A549 (cell line): Measurements from ENCODE around the gene TPCN1.

ENCODE experiments used
- CEBPB ChIP-seq, 2 experiments: fragments of >200 bp in 1 of 2; sonication (Bioruptor Twin) in 1 of 2; formaldehyde crosslinking in 1 of 2; IDR thresholded peaks; 2 replicates each; pipeline ENCODE4 v1.6.1; 2012 to 2016
- CHD2 ChIP-seq: fragments of 150-350 bp; IDR thresholded peaks from 2 replicates; pipeline ENCODE4 v1.6.1; 2014; ENCODE audit warnings: low read length; ENCODE audit not compliant: partially characterized antibody
- HMGXB4 ChIP-seq: fragments of 250-450 bp; sonication (Bioruptor Pico); IDR thresholded peaks from 2 replicates; pipeline ENCODE4 v1.5.0; 2021; ENCODE audit warnings: mild to moderate bottlenecking, moderate library complexity, borderline replicate concordance
- JUN ChIP-seq, 2 experiments: fragments of >200 bp; sonication (Bioruptor Twin); formaldehyde crosslinking; IDR thresholded peaks; 2 replicates in 1 of 2; 3 replicates in 1 of 2; pipeline ENCODE4 v1.6.1; 2016 to 2017
- MYC ChIP-seq: IDR thresholded peaks from 2 replicates; pipeline ENCODE4 v1.6.1; 2012; ENCODE audit warnings: mild to moderate bottlenecking, inconsistent platforms, low read length, improper control_type of control experiment, borderline replicate concordance
- POLR2A ChIP-seq: IDR thresholded peaks from 2 replicates; pipeline ENCODE4 v1.6.1; 2012; ENCODE audit warnings: mild to moderate bottlenecking, low read length
- RARB ChIP-seq: fragments of 250-450 bp; sonication (Bioruptor Pico); IDR thresholded peaks from 2 replicates; pipeline ENCODE4 v1.8.0; 2021; ENCODE audit warnings: mild to moderate bottlenecking, moderate library complexity
- RCOR1 ChIP-seq: fragments of 150-350 bp; IDR thresholded peaks from 2 replicates; pipeline ENCODE4 v1.6.1; 2014; ENCODE audit warnings: antibody characterized with exemption, low read length, low read depth
- TP53 ChIP-seq: fragments of 250-450 bp; sonication (Bioruptor Pico); IDR thresholded peaks from 2 replicates; pipeline ENCODE4 v1.5.0; 2021; ENCODE audit warnings: mild to moderate bottlenecking, moderate library complexity
- ZNF302 ChIP-seq: fragments of 250-450 bp; sonication (Bioruptor Pico); IDR thresholded peaks from 2 replicates; pipeline ENCODE4 v1.9.0; 2021; ENCODE audit warnings: inconsistent platforms, mild to moderate bottlenecking, moderate library complexity
- ZSCAN20 ChIP-seq: fragments of 250-450 bp; sonication (Bioruptor Pico); IDR thresholded peaks from 2 replicates; pipeline ENCODE4 v1.8.0; 2022; ENCODE audit warnings: mild to moderate bottlenecking, moderate library complexity
- TF ChIP-seq, protein P1 (sequence below): fragments of >200 bp; sonication (Bioruptor Twin); formaldehyde crosslinking; IDR thresholded peaks from 3 replicates; pipeline ENCODE4 v1.5.1; 2016
- TF ChIP-seq, protein P2 (sequence below): fragments of 450-650 bp; IDR thresholded peaks from 2 replicates; pipeline ENCODE4 v1.6.1; 2014; ENCODE audit warnings: antibody characterized with exemption
- TF ChIP-seq, protein P3 (sequence below): fragments of 200-600 bp; sonication (generic); IDR thresholded peaks from 2 replicates; pipeline ENCODE4 v1.6.1; 2016; ENCODE audit warnings: antibody characterized with exemption, mild to moderate bottlenecking, moderate library complexity

DNA sequence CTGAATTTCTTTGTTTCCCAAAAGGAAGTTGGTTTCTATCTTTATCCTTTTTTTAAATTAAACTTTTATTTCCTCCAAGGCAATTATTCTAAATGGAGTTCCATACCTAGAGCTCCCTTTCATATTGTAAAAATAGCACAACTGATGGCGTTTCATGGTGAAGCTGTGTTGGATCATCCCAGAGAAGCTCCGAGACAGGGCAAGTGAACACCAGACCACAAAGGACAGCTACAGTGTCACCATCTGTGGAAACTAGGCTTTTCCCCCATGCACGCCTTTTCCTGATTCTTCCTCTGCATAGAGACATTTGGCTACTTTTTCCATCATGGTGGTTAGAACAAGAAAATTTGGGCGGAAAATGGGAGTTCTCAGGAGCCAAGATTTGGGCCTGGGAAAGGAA is 12.7 kb downstream of the TPCN1 start:
- TF ChIP-seq, protein P1, sequence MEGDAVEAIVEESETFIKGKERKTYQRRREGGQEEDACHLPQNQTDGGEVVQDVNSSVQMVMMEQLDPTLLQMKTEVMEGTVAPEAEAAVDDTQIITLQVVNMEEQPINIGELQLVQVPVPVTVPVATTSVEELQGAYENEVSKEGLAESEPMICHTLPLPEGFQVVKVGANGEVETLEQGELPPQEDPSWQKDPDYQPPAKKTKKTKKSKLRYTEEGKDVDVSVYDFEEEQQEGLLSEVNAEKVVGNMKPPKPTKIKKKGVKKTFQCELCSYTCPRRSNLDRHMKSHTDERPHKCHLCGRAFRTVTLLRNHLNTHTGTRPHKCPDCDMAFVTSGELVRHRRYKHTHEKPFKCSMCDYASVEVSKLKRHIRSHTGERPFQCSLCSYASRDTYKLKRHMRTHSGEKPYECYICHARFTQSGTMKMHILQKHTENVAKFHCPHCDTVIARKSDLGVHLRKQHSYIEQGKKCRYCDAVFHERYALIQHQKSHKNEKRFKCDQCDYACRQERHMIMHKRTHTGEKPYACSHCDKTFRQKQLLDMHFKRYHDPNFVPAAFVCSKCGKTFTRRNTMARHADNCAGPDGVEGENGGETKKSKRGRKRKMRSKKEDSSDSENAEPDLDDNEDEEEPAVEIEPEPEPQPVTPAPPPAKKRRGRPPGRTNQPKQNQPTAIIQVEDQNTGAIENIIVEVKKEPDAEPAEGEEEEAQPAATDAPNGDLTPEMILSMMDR: no peak
- TF ChIP-seq HMGXB4 (CRISPR knock-in tag) (no peak), POLR2A (no peak), JUN (IDR thresholded peaks at IDR 0.05) (no peak), CHD2 (no peak), RARB (CRISPR knock-in tag) (no peak), ZNF302 (CRISPR knock-in tag) (no peak), RCOR1 (no peak), ZSCAN20 (CRISPR knock-in tag) (no peak), TP53 (CRISPR knock-in tag) (no peak), CEBPB (IDR thresholded peaks at IDR 0.05) (no peak), MYC (no peak)
- TF ChIP-seq, protein P2, sequence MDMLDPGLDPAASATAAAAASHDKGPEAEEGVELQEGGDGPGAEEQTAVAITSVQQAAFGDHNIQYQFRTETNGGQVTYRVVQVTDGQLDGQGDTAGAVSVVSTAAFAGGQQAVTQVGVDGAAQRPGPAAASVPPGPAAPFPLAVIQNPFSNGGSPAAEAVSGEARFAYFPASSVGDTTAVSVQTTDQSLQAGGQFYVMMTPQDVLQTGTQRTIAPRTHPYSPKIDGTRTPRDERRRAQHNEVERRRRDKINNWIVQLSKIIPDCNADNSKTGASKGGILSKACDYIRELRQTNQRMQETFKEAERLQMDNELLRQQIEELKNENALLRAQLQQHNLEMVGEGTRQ: no peak
- TF ChIP-seq, protein P3, sequence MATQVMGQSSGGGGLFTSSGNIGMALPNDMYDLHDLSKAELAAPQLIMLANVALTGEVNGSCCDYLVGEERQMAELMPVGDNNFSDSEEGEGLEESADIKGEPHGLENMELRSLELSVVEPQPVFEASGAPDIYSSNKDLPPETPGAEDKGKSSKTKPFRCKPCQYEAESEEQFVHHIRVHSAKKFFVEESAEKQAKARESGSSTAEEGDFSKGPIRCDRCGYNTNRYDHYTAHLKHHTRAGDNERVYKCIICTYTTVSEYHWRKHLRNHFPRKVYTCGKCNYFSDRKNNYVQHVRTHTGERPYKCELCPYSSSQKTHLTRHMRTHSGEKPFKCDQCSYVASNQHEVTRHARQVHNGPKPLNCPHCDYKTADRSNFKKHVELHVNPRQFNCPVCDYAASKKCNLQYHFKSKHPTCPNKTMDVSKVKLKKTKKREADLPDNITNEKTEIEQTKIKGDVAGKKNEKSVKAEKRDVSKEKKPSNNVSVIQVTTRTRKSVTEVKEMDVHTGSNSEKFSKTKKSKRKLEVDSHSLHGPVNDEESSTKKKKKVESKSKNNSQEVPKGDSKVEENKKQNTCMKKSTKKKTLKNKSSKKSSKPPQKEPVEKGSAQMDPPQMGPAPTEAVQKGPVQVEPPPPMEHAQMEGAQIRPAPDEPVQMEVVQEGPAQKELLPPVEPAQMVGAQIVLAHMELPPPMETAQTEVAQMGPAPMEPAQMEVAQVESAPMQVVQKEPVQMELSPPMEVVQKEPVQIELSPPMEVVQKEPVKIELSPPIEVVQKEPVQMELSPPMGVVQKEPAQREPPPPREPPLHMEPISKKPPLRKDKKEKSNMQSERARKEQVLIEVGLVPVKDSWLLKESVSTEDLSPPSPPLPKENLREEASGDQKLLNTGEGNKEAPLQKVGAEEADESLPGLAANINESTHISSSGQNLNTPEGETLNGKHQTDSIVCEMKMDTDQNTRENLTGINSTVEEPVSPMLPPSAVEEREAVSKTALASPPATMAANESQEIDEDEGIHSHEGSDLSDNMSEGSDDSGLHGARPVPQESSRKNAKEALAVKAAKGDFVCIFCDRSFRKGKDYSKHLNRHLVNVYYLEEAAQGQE: no peak
